ENCODE results near the gene ELFN2.

- TF ChIP-seq CTCF (conservative IDR thresholded peaks at IDR 0.05) (no peak), EZH2 (IDR thresholded peaks at IDR 0.05; ENCODE audit: low read depth) (no peak)
Observed at GRCh38 chr22:37381489-37381888, 45.8 kb downstream of the ELFN2 start.
